HG03342 (cell line): Measurements from ENCODE around the gene PHLDA1.
A peak's percentile ranks its signal among the peaks of the same experiment; 100 is the strongest.

Experiments used
- ATAC-seq: cut with Tn5 transposase; IDR thresholded peaks from one replicate; pipeline ENCODE4 v1.9.1; 2021; ENCODE audit warnings: mild to moderate bottlenecking, moderate library complexity; ENCODE audit not compliant: unreplicated experiment

PHLDA1 gene

GRCh38 chr12:76020731-76021672 lies 10.6 kb downstream of the PHLDA1 start:
- ATAC-seq: peak; percentile 71

GRCh38 chr12:76020281-76020680 lies 11.3 kb downstream of the PHLDA1 start:
- peak; percentile 59 for ATAC-seq

- ATAC-seq: no peak
Measured at GRCh38 chr12:76018672-76019071, 12.9 kb downstream of the PHLDA1 start.

GRCh38 chr12:76018111-76018510 lies 13.5 kb downstream of the PHLDA1 start:
- no peak for ATAC-seq

- ATAC-seq: no peak
Measured at GRCh38 chr12:76014007-76014406, 17.6 kb downstream of the PHLDA1 start.

DNA sequence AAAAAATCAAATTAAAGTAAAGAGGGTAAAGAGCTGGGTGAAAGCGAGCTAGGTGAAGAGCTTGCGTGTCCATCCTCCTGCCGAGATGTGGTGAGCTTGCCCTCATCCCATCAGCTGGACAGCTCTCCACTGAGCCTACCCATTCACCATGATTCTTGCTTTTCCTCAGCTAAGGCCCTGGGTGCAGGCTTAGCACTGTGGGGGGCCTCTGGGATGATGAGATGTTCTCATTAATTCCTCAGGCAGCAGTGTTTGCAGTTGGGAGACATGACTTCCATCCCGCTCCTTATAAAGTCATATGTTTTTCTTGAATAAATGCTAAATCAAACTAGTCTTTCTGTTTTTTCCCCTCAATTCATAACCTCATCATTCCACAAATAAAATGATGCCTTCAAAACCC lies 18.0 kb downstream of the PHLDA1 start:
- ATAC-seq: no peak

DNA sequence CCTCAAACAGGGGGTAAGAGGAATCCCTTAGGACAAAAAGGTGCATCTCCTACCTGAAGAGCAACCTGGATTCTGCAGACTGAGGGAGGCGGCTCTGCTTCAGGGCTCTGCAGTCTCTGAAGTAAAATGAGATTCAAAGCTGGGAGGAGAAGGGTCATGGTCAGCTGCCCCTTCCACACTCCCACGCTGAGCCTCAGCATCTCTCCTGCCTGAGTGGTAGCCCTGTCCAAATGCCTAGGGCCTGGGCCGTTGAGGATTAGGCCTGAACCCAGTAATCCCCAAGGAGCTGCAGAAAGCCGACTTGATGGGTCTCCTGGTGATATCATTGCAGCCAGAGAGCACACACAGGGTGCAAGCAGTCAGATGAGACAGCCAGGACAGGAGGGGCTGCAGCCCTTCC lies 18.9 kb downstream of the PHLDA1 start:
- no peak for ATAC-seq

DNA sequence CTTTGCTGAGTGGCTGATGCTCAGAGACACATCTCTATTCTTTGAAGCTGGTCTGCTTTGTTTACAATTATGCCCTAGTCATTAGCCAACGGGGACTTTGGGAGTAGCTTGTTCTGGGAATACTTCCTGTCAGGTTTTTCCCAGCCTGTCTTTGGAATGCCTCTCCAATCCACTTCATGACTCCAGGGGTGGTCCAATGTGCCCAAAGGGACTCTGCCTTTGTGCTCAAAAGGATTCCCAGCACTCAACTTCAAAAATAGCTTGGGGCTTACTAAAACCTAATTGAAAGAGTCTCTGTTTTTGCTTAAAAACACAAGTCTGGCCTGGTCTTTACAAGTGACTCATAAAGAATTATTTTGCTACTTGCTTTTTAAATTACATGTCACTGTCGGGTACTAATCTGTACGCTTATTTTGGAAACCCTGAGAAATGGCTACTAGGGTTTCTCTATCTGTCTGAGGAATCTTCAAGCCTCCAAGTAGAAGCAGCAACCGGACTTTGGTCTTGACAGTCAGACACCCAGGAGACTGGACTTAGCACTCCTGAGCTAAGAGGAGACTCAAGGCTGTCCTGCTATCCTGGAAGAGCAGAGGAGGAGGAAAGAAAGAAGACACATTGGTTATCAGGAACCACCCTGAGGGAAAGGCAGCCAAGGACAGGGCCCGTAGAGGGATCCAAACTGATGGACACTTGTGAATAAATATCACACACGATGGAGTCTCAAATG lies 20.7 kb downstream of the PHLDA1 start:
- no peak for ATAC-seq

GRCh38 chr12:76008428-76008827 lies 23.1 kb downstream of the PHLDA1 start:
- no peak for ATAC-seq

- no peak for ATAC-seq
Measured at GRCh38 chr12:76007640-76008039, 23.9 kb downstream of the PHLDA1 start.

- ATAC-seq: no peak
Measured at GRCh38 chr12:76006028-76006925, 25.3 kb downstream of the PHLDA1 start.

DNA sequence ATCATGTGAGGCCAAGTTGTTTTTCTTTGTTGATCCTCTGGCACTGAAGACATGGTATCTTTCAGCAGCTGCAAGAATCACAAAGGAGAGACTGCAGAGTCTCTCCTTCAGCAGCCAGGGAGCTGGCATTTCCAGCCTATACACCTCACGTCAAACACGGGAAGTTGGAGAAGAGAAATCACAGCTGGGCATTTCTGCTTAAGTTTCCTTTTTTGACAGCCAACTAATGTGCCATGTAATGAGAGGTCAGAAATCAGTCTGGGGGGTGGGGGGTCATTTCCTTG lies 28.3 kb downstream of the PHLDA1 start:
- no peak for ATAC-seq

- no peak for ATAC-seq
Measured at GRCh38 chr12:76002598-76003354, 28.8 kb downstream of the PHLDA1 start.

- ATAC-seq: no peak
Measured at GRCh38 chr12:75998292-75999063, 33.1 kb downstream of the PHLDA1 start.

- ATAC-seq: no peak
Measured at GRCh38 chr12:75997658-75998057, 33.9 kb downstream of the PHLDA1 start.

GRCh38 chr12:75996861-75997447 lies 34.6 kb downstream of the PHLDA1 start:
- no peak for ATAC-seq

GRCh38 chr12:75995691-75996090 lies 35.9 kb downstream of the PHLDA1 start:
- no peak for ATAC-seq

- ATAC-seq: no peak
Measured at GRCh38 chr12:75994069-75994740, 37.4 kb downstream of the PHLDA1 start.

- no peak for ATAC-seq
Measured at GRCh38 chr12:75991753-75992152, 39.8 kb downstream of the PHLDA1 start.
